OCI-LY1 (cell line): Measurements from ENCODE around the gene IQSEC1.

Experiments used
- CTCF ChIP-seq: fragments of 200-600 bp; sonication (generic), shearing (Covaris generic); IDR thresholded peaks from 2 replicates; pipeline ENCODE4 v1.5.1; 2017; ENCODE audit warnings: mild to moderate bottlenecking, antibody characterized with exemption, low read length, moderate library complexity, mixed read lengths
- EZH2 ChIP-seq: fragments of 200-600 bp; sonication (generic), shearing (Covaris generic); IDR thresholded peaks from 2 replicates; pipeline ENCODE4 v1.8.0; 2017; ENCODE audit warnings: borderline replicate concordance, mixed run types, mild to moderate bottlenecking, antibody characterized with exemption, low read length, moderate library complexity, mixed read lengths

- TF ChIP-seq CTCF (no peak), EZH2 (no peak)
Observed at GRCh38 chr3:13106308-13107001, 33.2 kb upstream of the IQSEC1 start.
